Keratinocyte (primary cell): Measurements from ENCODE around the gene LHX4.

Experiments used
- EZH2 ChIP-seq: IDR thresholded peaks from one replicate; pipeline ENCODE4 v1.6.1; 2012; ENCODE audit warnings: inconsistent platforms, mild to moderate bottlenecking, low read length, moderate library complexity
- TF ChIP-seq, protein P1 (sequence below), 3 experiments: IDR thresholded peaks in 1 of 3; conservative IDR thresholded peaks in 1 of 3; optimal IDR thresholded peaks in 1 of 3; 2 replicates in 2 of 3; 3 replicates in 1 of 3; pipeline versions ENCODE3 to v1.5.1; 2011; ENCODE audit warnings: low read length in 3 of 3, mild to moderate bottlenecking in 3 of 3, moderate library complexity in 2 of 3, control low read depth in 1 of 3, inconsistent platforms in 1 of 3; ENCODE audit not compliant: insufficient read depth in 2 of 3; ENCODE audit errors: extremely low read depth in 1 of 3

DNA sequence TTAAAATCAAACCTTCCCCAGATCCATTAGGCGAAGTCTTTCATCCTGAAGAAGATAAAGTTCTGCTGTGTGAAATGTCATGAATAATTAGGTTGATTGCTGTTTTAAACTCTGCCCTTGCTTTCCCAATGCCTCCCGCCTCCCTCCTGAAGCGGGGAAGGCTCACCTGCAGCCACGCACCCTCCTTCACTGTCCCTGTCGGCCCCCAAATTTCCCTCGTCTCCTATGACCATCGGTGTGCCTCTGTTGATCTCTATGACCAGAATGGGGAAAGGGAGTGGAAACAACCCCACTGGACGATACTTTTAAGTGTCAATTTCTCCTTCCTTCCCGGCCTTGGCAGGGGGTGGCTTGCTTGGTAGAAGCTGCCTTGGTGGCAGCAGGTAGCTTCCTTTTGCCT lies 35.1 kb downstream of the LHX4 start:
- TF ChIP-seq, protein P1, sequence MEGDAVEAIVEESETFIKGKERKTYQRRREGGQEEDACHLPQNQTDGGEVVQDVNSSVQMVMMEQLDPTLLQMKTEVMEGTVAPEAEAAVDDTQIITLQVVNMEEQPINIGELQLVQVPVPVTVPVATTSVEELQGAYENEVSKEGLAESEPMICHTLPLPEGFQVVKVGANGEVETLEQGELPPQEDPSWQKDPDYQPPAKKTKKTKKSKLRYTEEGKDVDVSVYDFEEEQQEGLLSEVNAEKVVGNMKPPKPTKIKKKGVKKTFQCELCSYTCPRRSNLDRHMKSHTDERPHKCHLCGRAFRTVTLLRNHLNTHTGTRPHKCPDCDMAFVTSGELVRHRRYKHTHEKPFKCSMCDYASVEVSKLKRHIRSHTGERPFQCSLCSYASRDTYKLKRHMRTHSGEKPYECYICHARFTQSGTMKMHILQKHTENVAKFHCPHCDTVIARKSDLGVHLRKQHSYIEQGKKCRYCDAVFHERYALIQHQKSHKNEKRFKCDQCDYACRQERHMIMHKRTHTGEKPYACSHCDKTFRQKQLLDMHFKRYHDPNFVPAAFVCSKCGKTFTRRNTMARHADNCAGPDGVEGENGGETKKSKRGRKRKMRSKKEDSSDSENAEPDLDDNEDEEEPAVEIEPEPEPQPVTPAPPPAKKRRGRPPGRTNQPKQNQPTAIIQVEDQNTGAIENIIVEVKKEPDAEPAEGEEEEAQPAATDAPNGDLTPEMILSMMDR (optimal IDR thresholded peaks at IDR 0.05 in 1 of 3, IDR thresholded peaks at IDR 0.05 in 1 of 3, conservative IDR thresholded peaks at IDR 0.05 in 1 of 3; ENCODE audit: extremely low read depth in 1 of 3, insufficient read depth in 2 of 3, low read length in 3 of 3): no peak
- TF ChIP-seq EZH2: no peak
